Progenitor cell of endocrine pancreas (in vitro differentiated cells): Measurements from ENCODE around the gene AMIGO2. TPM values are rescaled to one million over a fixed set of nuclear protein-coding genes. Genes with fewer than 3 reads are reported as not detected.

Source experiments
- DNase-seq: peaks from one replicate; pipeline ENCODE4 v3.0.0; 2021; ENCODE audit warnings: low spot score; ENCODE audit not compliant: unreplicated experiment
- H3K27ac Mint-ChIP-seq: 2 replicates; pipeline ENCODE4 v1.8.0; 2021; ENCODE audit warnings: mild to moderate bottlenecking, moderate library complexity, mixed read lengths
- H3K27me3 Mint-ChIP-seq: 2 replicates; pipeline ENCODE4 v1.8.0; 2021; ENCODE audit warnings: mixed read lengths
- H3K36me3 Mint-ChIP-seq: 2 replicates; pipeline ENCODE4 v1.8.0; 2022; ENCODE audit warnings: mixed read lengths; ENCODE audit not compliant: insufficient read depth
- H3K4me1 Mint-ChIP-seq: 2 replicates; pipeline ENCODE4 v1.8.0; 2021; ENCODE audit warnings: low read depth, mixed read lengths
- H3K4me3 Mint-ChIP-seq: 2 replicates; pipeline ENCODE4 v1.8.0; 2021; ENCODE audit warnings: low read depth, mild to moderate bottlenecking, moderate library complexity, mixed read lengths
- H3K9me3 Mint-ChIP-seq: 2 replicates; pipeline ENCODE4 v1.8.0; 2021; ENCODE audit warnings: low read depth, mixed read lengths
- CTCF ChIP-seq: fragments of 200-600 bp; sonication (generic); IDR thresholded peaks from one replicate; pipeline ENCODE4 v1.5.0; 2021; ENCODE audit warnings: antibody characterized with exemption, mild to moderate bottlenecking; ENCODE audit not compliant: unreplicated experiment
- total RNA-seq: library from RNA; stranded (reverse); gene quantifications from 2 replicates; pipeline ENCODE4 v1.2.1, GENCODE V29; 2021

AMIGO2 gene
- total RNA-seq, 1 donor from 2014 or later, result 10.7 TPM

GRCh38 chr12:47035484-47035883 lies 44.3 kb downstream of the AMIGO2 start:
- H3K36me3 Mint-ChIP-seq, result peaks cover 4% of the 10 kb centered on the region
- H3K27me3 Mint-ChIP-seq, result no peaks in the 10 kb centered on the region
- H3K4me3 Mint-ChIP-seq, result no peak overlapping the region
- no peak overlapping the region for H3K27ac Mint-ChIP-seq
- peaks cover 25% of the 10 kb centered on the region for H3K4me1 Mint-ChIP-seq
- DNase-seq, result no peak
- H3K9me3 Mint-ChIP-seq, result peaks cover 17% of the 10 kb centered on the region
- no peak for TF ChIP-seq CTCF

GRCh38 chr12:47034661-47035060 lies 45.1 kb downstream of the AMIGO2 start:
- peaks cover 15% of the 10 kb centered on the region for H3K9me3 Mint-ChIP-seq

GRCh38 chr12:47033789-47034555 lies 45.8 kb downstream of the AMIGO2 start:
- H3K9me3 Mint-ChIP-seq, result peaks cover 11% of the 10 kb centered on the region
- no peak for TF ChIP-seq CTCF
- peaks cover 24% of the 10 kb centered on the region for H3K4me1 Mint-ChIP-seq
- no peak for DNase-seq
- H3K4me3 Mint-ChIP-seq, result no peak overlapping the region
- peaks cover 2% of the 10 kb centered on the region for H3K36me3 Mint-ChIP-seq
- no peak overlapping the region for H3K27ac Mint-ChIP-seq
- no peaks in the 10 kb centered on the region for H3K27me3 Mint-ChIP-seq

More at GRCh38 chr12:47034661-47035060, 45.1 kb downstream of the AMIGO2 start:
- Mint-ChIP-seq H3K27me3 (no peaks in the 10 kb centered on the region), H3K4me3 (no peak overlapping the region), H3K36me3 (peaks cover 4% of the 10 kb centered on the region), H3K27ac (peak overlapping the region; percentile 18), H3K4me1 (peaks cover 24% of the 10 kb centered on the region)
- no peak for TF ChIP-seq CTCF
- DNase-seq, result no peak

- H3K4me3 Mint-ChIP-seq, result no peak overlapping the region
- peaks cover 6% of the 10 kb centered on the region for H3K9me3 Mint-ChIP-seq
- H3K27me3 Mint-ChIP-seq, result no peaks in the 10 kb centered on the region
- H3K27ac Mint-ChIP-seq, result no peak overlapping the region
- H3K36me3 Mint-ChIP-seq, result no peaks in the 10 kb centered on the region
- TF ChIP-seq CTCF, result no peak
- DNase-seq, result no peak
- peaks cover 19% of the 10 kb centered on the region for H3K4me1 Mint-ChIP-seq
These were observed 46.7 kb downstream of the AMIGO2 start for GRCh38 chr12:47033081-47033480.

- Mint-ChIP-seq H3K27ac (no peak overlapping the region), H3K4me3 (no peak overlapping the region), H3K4me1 (peaks cover 16% of the 10 kb centered on the region), H3K36me3 (no peaks in the 10 kb centered on the region), H3K9me3 (peaks cover 5% of the 10 kb centered on the region), H3K27me3 (no peaks in the 10 kb centered on the region)
- TF ChIP-seq CTCF, result peak; percentile 67
- DNase-seq, result no peak
These were observed 47.1 kb downstream of the AMIGO2 start for GRCh38 chr12:47032644-47033043.
